Tibial nerve (tissue), 4 donors: ENCODE measurements around the gene FER.
"Not testable (repeated sequence)": the region's sequence is repeated elsewhere in the genome, so short reads cannot be mapped to it uniquely, and the experiment has no call there.

ENCODE experiments used
- CTCF ChIP-seq, 5 experiments: fragments of 200-600 bp in 3 of 5; fragments of 450-650 bp in 2 of 5; sonication (generic) in 3 of 5; IDR thresholded peaks; one replicate each; pipeline ENCODE4 v1.5.1; 2016 to 2019; ENCODE audit warnings: antibody characterized with exemption in 5 of 5, mild to moderate bottlenecking in 3 of 5, moderate library complexity in 2 of 5
- EP300 ChIP-seq, 2 donors: sonication (generic); formaldehyde crosslinking; IDR thresholded peaks; one replicate each; pipeline ENCODE4 v1.6.1; 2017; ENCODE audit warnings: antibody characterized with exemption in 2 of 2, mild to moderate bottlenecking in 1 of 2

GRCh38 chr5:108851129-108851528 lies 103.4 kb downstream of the FER start:
- not testable (repeated sequence) for TF ChIP-seq CTCF, EP300 (IDR thresholded peaks at IDR 0.05)
